ENCODE data around the gene SNCAIP. TPM values are rescaled to one million over a fixed set of nuclear protein-coding genes. Genes with fewer than 3 reads are reported as not detected.
"Not testable (repeated sequence)": the region's sequence is repeated elsewhere in the genome, so short reads cannot be mapped to it uniquely, and the experiment has no call there.

Gene SNCAIP
- total and polyA plus RNA-seq, 12 donors: 0.54 to 2.5 (median 1.4) TPM

- 88 to 91% methylated on average over 4 of the region's 4 CpGs for WGBS, 2 donors
- no peaks in the 10 kb centered on the region for H3K36me3 ChIP-seq
- no peak overlapping the region for H3K27ac ChIP-seq
- H3K9me3 ChIP-seq: no peaks in the 10 kb centered on the region
- ATAC-seq (no peak), DNase-seq (no peak)
- H3K27me3 ChIP-seq: no peaks in the 10 kb centered on the region
- intact Hi-C loops (cut with DNase I): no loop called here
- no peak overlapping the region for H3K4me3 ChIP-seq
- H3K4me1 ChIP-seq: no peaks in the 10 kb centered on the region
- TF ChIP-seq CTCF (IDR thresholded peaks at IDR 0.05): no peak
Observed at GRCh38 chr5:122351416-122352157, 39.5 kb downstream of the SNCAIP start.

DNA sequence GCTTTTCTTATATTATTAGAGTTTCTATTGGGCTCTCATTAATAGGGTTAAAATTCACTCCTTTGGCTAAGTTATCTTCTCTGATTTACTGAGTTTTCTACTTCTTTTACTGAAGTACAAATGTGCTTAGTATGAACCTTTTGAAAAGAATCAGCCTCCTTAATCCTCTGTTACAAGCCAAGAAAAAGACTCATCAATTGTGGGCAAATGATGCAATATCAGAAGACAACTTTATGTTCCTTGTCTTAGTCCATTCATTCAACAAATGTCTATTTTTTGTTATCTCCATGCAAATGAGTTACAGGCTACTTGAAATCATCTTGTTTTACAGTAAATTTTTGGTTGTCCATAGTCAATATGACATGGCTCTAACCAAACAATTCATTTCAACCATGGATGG lies 40.3 kb downstream of the SNCAIP start:
- no peak for TF ChIP-seq CTCF (IDR thresholded peaks at IDR 0.05)
- ATAC-seq: no peak
- no peak overlapping the region for H3K27ac ChIP-seq

GRCh38 chr5:122353361-122353760 lies 41.3 kb downstream of the SNCAIP start:
- H3K4me3 ChIP-seq; H3K27ac ChIP-seq; H3K27me3 ChIP-seq; ATAC-seq; H3K9me3 ChIP-seq; intact Hi-C loops (cut with DNase I); DNase-seq; H3K4me1 ChIP-seq; H3K36me3 ChIP-seq: not testable (repeated sequence)
- WGBS, 2 donors: 98% methylated on average over 3 of the region's 3 CpGs

More for the DNA sequence above, 40.3 kb downstream of the SNCAIP start:
- H3K4me1 ChIP-seq: no peaks in the 10 kb centered on the region
- no peaks in the 10 kb centered on the region for H3K27me3 ChIP-seq
- intact Hi-C loops (cut with DNase I): no loop called here
- no peaks in the 10 kb centered on the region for H3K36me3 ChIP-seq
- H3K9me3 ChIP-seq: no peaks in the 10 kb centered on the region
- no peak overlapping the region for H3K4me3 ChIP-seq
- DNase-seq: no peak

- Histone ChIP-seq H3K27ac (no peak overlapping the region), H3K4me3 (no peak overlapping the region), H3K9me3 (no peaks in the 10 kb centered on the region), H3K27me3 (no peaks in the 10 kb centered on the region), H3K4me1 (no peaks in the 10 kb centered on the region), H3K36me3 (no peaks in the 10 kb centered on the region)
- no peak for ATAC-seq
- 78% methylated on average over 3 of the region's 3 CpGs for WGBS, 2 donors
- no peak for DNase-seq
- intact Hi-C loops (cut with DNase I): no loop called here
- TF ChIP-seq CTCF (IDR thresholded peaks at IDR 0.05): no peak
Observed at GRCh38 chr5:122354293-122354692, 42.3 kb downstream of the SNCAIP start.

GRCh38 chr5:122355324-122355723 lies 43.3 kb downstream of the SNCAIP start:
- Histone ChIP-seq H3K27me3 (no peaks in the 10 kb centered on the region), H3K36me3 (no peaks in the 10 kb centered on the region), H3K4me1 (no peaks in the 10 kb centered on the region), H3K27ac (no peak overlapping the region), H3K4me3 (no peak overlapping the region), H3K9me3 (no peaks in the 10 kb centered on the region)
- intact Hi-C loops (cut with DNase I): no loop called here
- TF ChIP-seq CTCF (IDR thresholded peaks at IDR 0.05): no peak
- 89 to 90% methylated on average over 3 of the region's 3 CpGs for WGBS, 2 donors
- ATAC-seq (no peak), DNase-seq (no peak)
